RWPE2 (cell line): ENCODE data around the gene CD247.
"Not testable (repeated sequence)": the region's sequence is repeated elsewhere in the genome, so short reads cannot be mapped to it uniquely, and the experiment has no call there.

Experiments used
- ATAC-seq: fragments of 200-7000 bp; cut with Tn5 transposase; 3 replicates; pipeline ENCODE4 v1.9.1; 2021; ENCODE audit warnings: low read depth
- DNase-seq: peaks from one replicate; pipeline ENCODE4 v3.0.0-alpha.2; 2020; ENCODE audit warnings: low spot score
- H3K27ac ChIP-seq: fragments of 450-650 bp; 2 replicates; pipeline ENCODE4 v1.5.1; 2017; ENCODE audit warnings: mild to moderate bottlenecking; ENCODE audit not compliant: poor library complexity, severe bottlenecking
- H3K27me3 ChIP-seq: fragments of 250-450 bp; sonication (Bioruptor Pico); 2 replicates; pipeline ENCODE4 v1.5.1; 2021; ENCODE audit warnings: mild to moderate bottlenecking, moderate library complexity; ENCODE audit not compliant: insufficient read depth, poor library complexity, severe bottlenecking
- H3K36me3 ChIP-seq: fragments of 250-450 bp; sonication (Bioruptor Pico); 2 replicates; pipeline ENCODE4 v1.5.1; 2020; ENCODE audit warnings: low read depth, mild to moderate bottlenecking, moderate library complexity
- H3K4me1 ChIP-seq: fragments of 250-450 bp; sonication (Bioruptor Pico); 2 replicates; pipeline ENCODE4 v1.5.1; 2021; ENCODE audit warnings: mild to moderate bottlenecking, moderate library complexity; ENCODE audit not compliant: insufficient read depth, poor library complexity, severe bottlenecking
- H3K4me3 ChIP-seq: fragments of 250-450 bp; sonication (Bioruptor Pico); 2 replicates; pipeline ENCODE4 v1.5.1; 2021; ENCODE audit warnings: mild to moderate bottlenecking, moderate library complexity; ENCODE audit not compliant: severe bottlenecking
- H3K9me3 ChIP-seq: fragments of 250-450 bp; sonication (Bioruptor Pico); 2 replicates; pipeline ENCODE4 v1.5.1; 2021; ENCODE audit warnings: mild to moderate bottlenecking, moderate library complexity; ENCODE audit not compliant: severe bottlenecking
- CTCF ChIP-seq: fragments of 450-650 bp; IDR thresholded peaks from one replicate; pipeline ENCODE4 v1.5.1; 2017; ENCODE audit warnings: mild to moderate bottlenecking, moderate library complexity; ENCODE audit not compliant: poor library complexity, severe bottlenecking

Gene CD247

DNA sequence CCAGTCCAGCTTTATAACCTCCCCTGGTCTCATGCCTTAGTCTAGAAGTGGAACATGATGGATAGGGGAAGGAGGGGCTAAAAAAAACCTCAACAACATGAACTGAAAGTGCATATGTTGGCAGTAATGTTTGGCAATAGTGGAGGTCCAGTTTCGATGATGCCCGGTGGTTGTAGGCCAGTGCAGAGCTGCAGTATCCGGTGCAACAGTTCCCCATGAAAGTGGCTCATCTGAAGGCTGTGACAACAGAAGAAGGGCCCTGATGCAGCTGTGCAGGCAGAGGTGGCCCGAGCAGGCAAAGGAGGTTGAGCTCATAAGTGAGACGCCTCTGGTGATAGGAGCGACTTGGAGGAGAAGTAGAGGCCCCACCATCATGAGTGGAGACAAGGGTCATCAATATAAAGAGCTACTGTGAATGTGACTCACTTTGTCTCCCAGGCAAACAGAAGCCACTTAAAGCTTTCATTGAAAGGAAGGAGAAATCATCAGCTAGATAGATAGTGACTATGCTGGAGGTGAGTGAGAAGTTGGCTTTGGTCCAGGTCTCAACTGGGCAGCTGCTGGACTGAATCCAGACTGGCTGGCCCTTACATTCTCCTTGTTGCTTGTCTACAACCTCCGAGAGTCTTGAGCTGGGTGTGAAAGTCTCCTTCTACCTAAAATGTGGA, 45.4 kb upstream of the CD247 start:
- Histone ChIP-seq H3K36me3 (no peaks in the 10 kb centered on the region), H3K4me3 (no peak overlapping the region), H3K9me3 (no peaks in the 10 kb centered on the region), H3K4me1 (peaks cover 14% of the 10 kb centered on the region), H3K27ac (no peak overlapping the region), H3K27me3 (no peaks in the 10 kb centered on the region)
- ATAC-seq = peak; percentile 57
- TF ChIP-seq CTCF = no peak
- DNase-seq = no peak

DNA sequence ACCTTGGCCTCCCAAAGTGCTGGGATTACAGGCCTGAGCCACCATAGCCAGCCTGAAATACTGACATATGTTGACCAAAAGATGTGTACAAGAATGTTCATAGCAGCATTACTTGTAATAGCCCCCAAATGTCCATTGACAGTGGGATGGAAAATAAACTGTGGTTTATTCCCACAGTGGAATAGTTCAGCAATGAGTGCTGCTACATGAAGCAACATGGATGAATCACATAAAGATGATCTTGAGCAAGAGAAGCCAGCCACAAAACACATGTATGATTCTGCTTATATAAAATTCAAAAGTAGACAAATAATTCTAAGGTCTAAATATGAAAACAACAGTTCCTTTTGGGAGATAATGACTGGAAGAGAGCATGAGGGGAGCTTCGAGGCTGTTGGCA, 44.4 kb upstream of the CD247 start:
- no peak overlapping the region for H3K4me3 ChIP-seq
- peaks cover 14% of the 10 kb centered on the region for H3K4me1 ChIP-seq
- no peak overlapping the region for H3K27ac ChIP-seq
- peak; percentile 57 for ATAC-seq
- no peaks in the 10 kb centered on the region for H3K9me3 ChIP-seq
- TF ChIP-seq CTCF = no peak
- DNase-seq = no peak
- H3K36me3 ChIP-seq = no peaks in the 10 kb centered on the region
- H3K27me3 ChIP-seq = no peaks in the 10 kb centered on the region

DNA sequence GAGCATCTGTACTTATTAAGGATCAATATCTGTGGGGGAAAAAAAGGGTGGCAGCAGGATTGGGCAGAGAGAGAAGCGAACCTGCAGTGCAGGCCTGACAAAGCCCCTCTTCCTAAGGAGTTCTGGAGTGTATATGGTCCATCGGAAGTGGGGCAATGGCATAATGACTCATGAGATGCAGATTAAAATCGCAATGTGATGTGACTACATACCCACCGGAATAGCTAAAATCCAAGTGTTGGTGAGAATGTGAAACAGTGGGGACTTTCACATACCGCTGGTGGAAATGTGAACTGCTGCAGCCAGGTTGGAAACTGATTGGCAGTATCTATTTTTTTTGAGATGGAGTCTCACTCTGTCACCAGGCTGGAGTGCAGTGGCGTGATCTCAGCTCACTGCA, 43.4 kb upstream of the CD247 start:
- ATAC-seq (no peak), DNase-seq (no peak)
- Histone ChIP-seq H3K27ac (no peak overlapping the region), H3K36me3 (no peaks in the 10 kb centered on the region), H3K4me3 (no peak overlapping the region), H3K4me1 (peaks cover 14% of the 10 kb centered on the region), H3K9me3 (no peaks in the 10 kb centered on the region), H3K27me3 (no peaks in the 10 kb centered on the region)
- no peak for TF ChIP-seq CTCF

GRCh38 chr1:167555971-167556714, 37.8 kb upstream of the CD247 start:
- Histone ChIP-seq H3K27ac (no peak overlapping the region), H3K27me3 (no peaks in the 10 kb centered on the region), H3K9me3 (no peaks in the 10 kb centered on the region), H3K4me1 (peaks cover 9% of the 10 kb centered on the region), H3K4me3 (no peak overlapping the region), H3K36me3 (no peaks in the 10 kb centered on the region)
- peak; percentile 91 for TF ChIP-seq CTCF
- DNase-seq (no peak), ATAC-seq (peak; percentile 33)

DNA sequence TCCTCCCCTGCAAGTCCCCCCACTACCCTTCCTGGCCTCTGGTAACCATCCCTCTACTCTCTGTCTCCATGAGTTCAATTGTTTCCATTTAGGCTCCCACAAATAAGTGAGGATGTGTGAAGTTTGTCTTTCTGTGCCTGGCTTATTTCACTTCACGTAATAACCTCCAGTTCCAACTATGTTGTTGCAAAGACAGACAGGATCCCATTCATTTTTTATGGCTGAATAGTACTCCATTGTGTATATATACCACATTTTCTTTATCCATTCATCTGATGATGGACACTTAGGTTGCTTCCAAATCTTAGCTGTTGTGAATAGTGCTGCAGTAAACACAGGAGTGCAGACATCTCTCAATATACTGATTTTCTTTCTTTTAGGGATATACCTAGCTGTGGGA, 36.7 kb upstream of the CD247 start:
- H3K4me3 ChIP-seq, H3K27ac ChIP-seq, ATAC-seq, H3K9me3 ChIP-seq, H3K27me3 ChIP-seq, H3K4me1 ChIP-seq, DNase-seq, H3K36me3 ChIP-seq: not testable (repeated sequence)
